Measurements from ENCODE around the gene BSCL2. TPM values are rescaled to one million over a fixed set of nuclear protein-coding genes. Genes with fewer than 3 reads are reported as not detected.

BSCL2 gene
- total and polyA plus RNA-seq, 11 donors = 13.3 to 39.4 (median 20.5) TPM

- Histone ChIP-seq H3K9me3 (no peaks in the 10 kb centered on the region), H3K27ac (peak within 1 kb of the TSS; percentile 67 to 98 (median 94)), H3K27me3 (no peaks in the 10 kb centered on the region), H3K36me3 (peaks cover 0 to 54% (median 48%) of the 10 kb centered on the region in 9 donors), H3K4me1 (peaks cover 0 to 34% (median 21%) of the 10 kb centered on the region in 12 donors), H3K4me3 (peak within 1 kb of the TSS; percentile 63 to 100 (median 88))
- peak; percentile 99 to 100 (median 99) for DNase-seq
- 0 to 1% (median 0%) methylated on average over 35 to 73 of the region's 73 CpGs for WGBS, 4 donors
- ATAC-seq = peak; percentile 98 to 99 (median 98)
- TF ChIP-seq POLR2A (IDR thresholded peaks at IDR 0.05) (peak in 1 of 2 donors; percentile 64), CTCF (IDR thresholded peaks at IDR 0.05) (peak in 1 of 12 donors; percentile 3)
- intact Hi-C loops (cut with DNase I) = loop anchor here in 5 of 10 donors (1.0 to 5.0 kb wide), 3 partner anchors 19 to 34 kb away; partner anchors contain the start of genes EML3 (in 3 of the 5), ROM1 (in 3 of the 5), C11orf98 (in 1 of the 5) and CSKMT (in 1 of the 5)
Measured at GRCh38 chr11:62645946-62646824, 61.0 kb downstream of the BSCL2 start, which contains the start of gene GANAB. TSS of gene GANAB (minus strand) at chr11:62646613. CDS start at chr11:62646599, 14 bp downstream.

- ATAC-seq = no peak
- no peaks in the 10 kb centered on the region for H3K27me3 ChIP-seq
- peaks cover 0 to 54% (median 48%) of the 10 kb centered on the region in 9 donors for H3K36me3 ChIP-seq
- H3K9me3 ChIP-seq = no peaks in the 10 kb centered on the region
- H3K4me3 ChIP-seq = peak overlapping the region; percentile 63 to 100 (median 88)
- peak overlapping the region in 11 of 12 donors; percentile 90 to 98 (median 95) for H3K27ac ChIP-seq
- intact Hi-C loops (cut with DNase I) = loop anchor here in 3 of 10 donors (5.0 kb wide), 1 partner anchor 33 kb away; the partner anchor contains the start of genes EML3 (in 3 of the 3) and ROM1 (in 3 of the 3)
- TF ChIP-seq CTCF (IDR thresholded peaks at IDR 0.05) (no peak), POLR2A (IDR thresholded peaks at IDR 0.05) (no peak)
- peak in 1 of 5 donors; percentile 3 for DNase-seq
- peaks cover 0 to 36% (median 22%) of the 10 kb centered on the region in 12 donors for H3K4me1 ChIP-seq
- WGBS, 4 donors = 14 to 17% (median 15%) methylated on average over 11 of the region's 11 CpGs
Measured at GRCh38 chr11:62645671-62645945, 61.6 kb downstream of the BSCL2 start.

- Histone ChIP-seq H3K27ac (no peak overlapping the region), H3K4me3 (no peak overlapping the region), H3K27me3 (no peaks in the 10 kb centered on the region), H3K4me1 (peaks cover 0 to 36% (median 22%) of the 10 kb centered on the region in 12 donors), H3K9me3 (no peaks in the 10 kb centered on the region), H3K36me3 (peaks cover 0 to 53% (median 45%) of the 10 kb centered on the region in 9 donors)
- WGBS, 4 donors = 81 to 87% (median 85%) methylated on average over 8 of the region's 8 CpGs
- intact Hi-C loops (cut with DNase I) = no loop called here
- no peak for ATAC-seq
- no peak for DNase-seq
- no peak for TF ChIP-seq CTCF (IDR thresholded peaks at IDR 0.05)
- TF ChIP-seq POLR2A (IDR thresholded peaks at IDR 0.05) = no peak
Measured at GRCh38 chr11:62644220-62644619, 63.0 kb downstream of the BSCL2 start.

Other genes with a start within 250 kb of the BSCL2 start
- 100 to 1,000 TPM; 251 to 861 (median 409) TPM for gene AHNAK, start 160.6 kb downstream of the BSCL2 start, total RNA-seq
- gene AHNAK, start 160.6 kb downstream of the BSCL2 start, polyA plus RNA-seq = 100 to 1,000 TPM in 1 of 2 donors, 10 to 100 TPM in 1; 84.4 to 251 TPM
- 1,000 to 10,000 TPM in 3 of 9 donors, 100 to 1,000 TPM in 6; 799 to 1,135 (median 929) TPM for gene EEF1G, start 133.5 kb downstream of the BSCL2 start, total RNA-seq
- gene EEF1G, start 133.5 kb downstream of the BSCL2 start, polyA plus RNA-seq = 1,000 to 10,000 TPM in 1 of 2 donors, 100 to 1,000 TPM in 1; 549 to 1,190 TPM
- 10 to 100 TPM in 7 of 9 donors, 1 to 10 TPM in 2; 6.3 to 16.3 (median 11.3) TPM for gene TUT1, start 115.9 kb downstream of the BSCL2 start, total RNA-seq
- 10 to 100 TPM in 1 of 2 donors, 1 to 10 TPM in 1; 8.5 to 12.2 TPM for gene TUT1, start 115.9 kb downstream of the BSCL2 start, polyA plus RNA-seq
- 10 to 100 TPM; 24.1 to 55.3 (median 33.7) TPM for gene MTA2, start 105.6 kb downstream of the BSCL2 start, total RNA-seq
- 10 to 100 TPM; 18.4 to 40.3 TPM for gene MTA2, start 105.6 kb downstream of the BSCL2 start, polyA plus RNA-seq
- 10 to 100 TPM in 8 of 9 donors, 1 to 10 TPM in 1; 8.8 to 40.9 (median 16.2) TPM for gene EML3, start 94.6 kb downstream of the BSCL2 start, total RNA-seq
- 10 to 100 TPM; 14.7 to 15.3 TPM for gene EML3, start 94.6 kb downstream of the BSCL2 start, polyA plus RNA-seq
- 1 to 10 TPM; 1.5 to 5.8 (median 2.1) TPM for gene ROM1, start 94.2 kb downstream of the BSCL2 start, total RNA-seq
- 1 to 10 TPM; 2.9 to 5.3 TPM for gene ROM1, start 94.2 kb downstream of the BSCL2 start, polyA plus RNA-seq
- gene B3GAT3, start 85.4 kb downstream of the BSCL2 start, total RNA-seq = 10 to 100 TPM in 7 of 9 donors, 1 to 10 TPM in 2; 9.2 to 20.5 (median 12.3) TPM
- gene B3GAT3, start 85.4 kb downstream of the BSCL2 start, polyA plus RNA-seq = 10 to 100 TPM; 19.1 to 38.1 TPM
- gene GANAB, start 60.8 kb downstream of the BSCL2 start, total RNA-seq = 100 to 1,000 TPM in 4 of 9 donors, 10 to 100 TPM in 5; 64.4 to 182 (median 99.1) TPM
- 100 to 1,000 TPM in 1 of 2 donors, 10 to 100 TPM in 1; 49.3 to 113 TPM for gene GANAB, start 60.8 kb downstream of the BSCL2 start, polyA plus RNA-seq
- gene INTS5, start 54.1 kb downstream of the BSCL2 start, total RNA-seq = 10 to 100 TPM in 7 of 9 donors, 1 to 10 TPM in 2; 9.1 to 23.2 (median 11.5) TPM
- gene INTS5, start 54.1 kb downstream of the BSCL2 start, polyA plus RNA-seq = 10 to 100 TPM in 1 of 2 donors, 1 to 10 TPM in 1; 3.3 to 15.5 TPM
- 10 to 100 TPM; 24.0 to 56.2 (median 28.5) TPM for gene C11orf98, start 42.2 kb downstream of the BSCL2 start, total RNA-seq
- 100 to 1,000 TPM in 1 of 2 donors, 10 to 100 TPM in 1; 75.1 to 191 TPM for gene C11orf98, start 42.2 kb downstream of the BSCL2 start, polyA plus RNA-seq
- gene CSKMT, start 42.1 kb downstream of the BSCL2 start, total RNA-seq = 1 to 10 TPM in 7 of 9 donors, under 1 TPM in 2; 0.38 to 8.7 (median 4.2) TPM
- 1 to 10 TPM; 4.4 to 6.6 TPM for gene CSKMT, start 42.1 kb downstream of the BSCL2 start, polyA plus RNA-seq
- gene UQCC3, start 35.8 kb downstream of the BSCL2 start, total RNA-seq = 1 to 10 TPM; 5.3 to 8.8 (median 5.9) TPM
- gene UQCC3, start 35.8 kb downstream of the BSCL2 start, polyA plus RNA-seq = 10 to 100 TPM; 11.5 to 15.8 TPM
- 1 to 10 TPM; 1.8 to 6.3 (median 2.9) TPM for gene LBHD1, start 35.2 kb downstream of the BSCL2 start, total RNA-seq
- 1 to 10 TPM; 1.4 to 1.8 TPM for gene LBHD1, start 35.2 kb downstream of the BSCL2 start, polyA plus RNA-seq
- gene UBXN1, start 28.4 kb downstream of the BSCL2 start, total RNA-seq = 100 to 1,000 TPM in 1 of 9 donors, 10 to 100 TPM in 8; 69.2 to 116 (median 83.1) TPM
- gene UBXN1, start 28.4 kb downstream of the BSCL2 start, polyA plus RNA-seq = 100 to 1,000 TPM in 1 of 2 donors, 10 to 100 TPM in 1; 88.7 to 188 TPM
- 1 to 10 TPM in 8 of 9 donors, under 1 TPM in 1; 0.63 to 8.6 (median 2.7) TPM for gene LRRN4CL, start 17.9 kb downstream of the BSCL2 start, total RNA-seq
- 1 to 10 TPM; 1.3 to 1.9 TPM for gene LRRN4CL, start 17.9 kb downstream of the BSCL2 start, polyA plus RNA-seq
- under 1 TPM in 4 of 9 donors, not detected in 5; 0.27 to 0.55 (median 0.32) TPM for gene GNG3, start 252 bp upstream of the BSCL2 start, total RNA-seq
- gene GNG3, start 252 bp upstream of the BSCL2 start, polyA plus RNA-seq = under 1 TPM in 1 of 2 donors, not detected in 1; 0.14 TPM
- 10 to 100 TPM in 8 of 9 donors, 1 to 10 TPM in 1; 9.6 to 39.5 (median 32.6) TPM for gene HNRNPUL2, start 20.0 kb upstream of the BSCL2 start, total RNA-seq
- gene HNRNPUL2, start 20.0 kb upstream of the BSCL2 start, polyA plus RNA-seq = 10 to 100 TPM; 32.7 to 35.2 TPM
- gene TTC9C, start 21.1 kb upstream of the BSCL2 start, total RNA-seq = 10 to 100 TPM in 7 of 9 donors, 1 to 10 TPM in 2; 7.4 to 23.5 (median 12.1) TPM
- 10 to 100 TPM; 13.9 to 20.0 TPM for gene TTC9C, start 21.1 kb upstream of the BSCL2 start, polyA plus RNA-seq
- gene ZBTB3, start 46.7 kb upstream of the BSCL2 start, total RNA-seq = 10 to 100 TPM in 4 of 9 donors, 1 to 10 TPM in 5; 6.9 to 16.6 (median 9.9) TPM
- 1 to 10 TPM; 3.5 to 3.7 TPM for gene ZBTB3, start 46.7 kb upstream of the BSCL2 start, polyA plus RNA-seq
- 10 to 100 TPM; 32.6 to 61.2 (median 43.8) TPM for gene POLR2G, start 54.2 kb upstream of the BSCL2 start, total RNA-seq
- gene POLR2G, start 54.2 kb upstream of the BSCL2 start, polyA plus RNA-seq = 100 to 1,000 TPM in 1 of 2 donors, 10 to 100 TPM in 1; 43.6 to 106 TPM
- 10 to 100 TPM in 3 of 9 donors, 1 to 10 TPM in 6; 7.1 to 19.5 (median 9.3) TPM for gene TAF6L, start 64.0 kb upstream of the BSCL2 start, total RNA-seq
- 10 to 100 TPM; 12.7 to 12.9 TPM for gene TAF6L, start 64.0 kb upstream of the BSCL2 start, polyA plus RNA-seq
- 10 to 100 TPM; 14.7 to 46.0 (median 19.4) TPM for gene TMEM179B, start 80.0 kb upstream of the BSCL2 start, total RNA-seq
- 10 to 100 TPM; 23.8 to 47.3 TPM for gene TMEM179B, start 80.0 kb upstream of the BSCL2 start, polyA plus RNA-seq
- 10 to 100 TPM; 19.0 to 52.3 (median 25.9) TPM for gene TMEM223, start 84.6 kb upstream of the BSCL2 start, total RNA-seq
- 10 to 100 TPM; 26.3 to 55.6 TPM for gene TMEM223, start 84.6 kb upstream of the BSCL2 start, polyA plus RNA-seq
- 10 to 100 TPM; 28.5 to 51.7 (median 34.1) TPM for gene NXF1, start 98.0 kb upstream of the BSCL2 start, total RNA-seq
- gene NXF1, start 98.0 kb upstream of the BSCL2 start, polyA plus RNA-seq = 10 to 100 TPM; 40.7 to 63.4 TPM
- gene STX5, start 124.6 kb upstream of the BSCL2 start, total RNA-seq = 10 to 100 TPM; 16.2 to 26.8 (median 18.9) TPM
- gene STX5, start 124.6 kb upstream of the BSCL2 start, polyA plus RNA-seq = 10 to 100 TPM in 1 of 2 donors, 1 to 10 TPM in 1; 8.6 to 36.1 TPM
- not detected for gene TEX54, start 125.4 kb upstream of the BSCL2 start, total RNA-seq
- gene TEX54, start 125.4 kb upstream of the BSCL2 start, polyA plus RNA-seq = not detected
- gene WDR74, start 132.2 kb upstream of the BSCL2 start, total RNA-seq = 10 to 100 TPM; 19.2 to 36.6 (median 24.8) TPM
- 10 to 100 TPM; 28.7 to 70.6 TPM for gene WDR74, start 132.2 kb upstream of the BSCL2 start, polyA plus RNA-seq
- 10 to 100 TPM; 26.6 to 76.0 (median 59.1) TPM for gene SLC3A2, start 173.5 kb upstream of the BSCL2 start, total RNA-seq
- 100 to 1,000 TPM in 1 of 2 donors, 10 to 100 TPM in 1; 27.1 to 103 TPM for gene SLC3A2, start 173.5 kb upstream of the BSCL2 start, polyA plus RNA-seq
- gene CHRM1, start 213.9 kb upstream of the BSCL2 start, total RNA-seq = under 1 TPM in 2 of 9 donors, not detected in 7; 0.08 to 0.31 TPM
- not detected for gene CHRM1, start 213.9 kb upstream of the BSCL2 start, polyA plus RNA-seq